ENCODE measurements around the gene PRDM12.

GRCh38 chr9:130616451-130616850 is 47.9 kb upstream of the PRDM12 start:
- TF ChIP-seq CTCF (conservative IDR thresholded peaks at IDR 0.05) = no peak
- no peak for TF ChIP-seq ZFX (IDR thresholded peaks at IDR 0.05)
